HFFc6 (cell line): ENCODE results near the gene TMCO4. TPM values are rescaled to one million over a fixed set of nuclear protein-coding genes. Genes with fewer than 3 reads are reported as not detected.

Experiments used
- DNase-seq: peaks from one replicate; pipeline ENCODE4 v3.0.0-alpha.2; 2018
- H3K27ac Mint-ChIP-seq: 2 replicates; pipeline ENCODE4 v1.8.0; 2020; ENCODE audit warnings: mild to moderate bottlenecking, mixed read lengths
- H3K27me3 Mint-ChIP-seq: 2 replicates; pipeline ENCODE4 v1.8.0; 2021; ENCODE audit warnings: mild to moderate bottlenecking, moderate library complexity, mixed read lengths; ENCODE audit not compliant: insufficient read depth
- H3K36me3 Mint-ChIP-seq: 2 replicates; pipeline ENCODE4 v1.8.0; 2021; ENCODE audit warnings: low read depth, mixed read lengths
- H3K4me1 Mint-ChIP-seq: 2 replicates; pipeline ENCODE4 v1.8.0; 2020; ENCODE audit warnings: low read depth, mixed read lengths
- H3K4me3 Mint-ChIP-seq: 2 replicates; pipeline ENCODE4 v1.8.0; 2020; ENCODE audit warnings: mild to moderate bottlenecking, moderate library complexity, mixed read lengths
- H3K9me3 Mint-ChIP-seq: 2 replicates; pipeline ENCODE4 v1.8.0; 2020; ENCODE audit warnings: mild to moderate bottlenecking, mixed read lengths
- CTCF ChIP-seq: fragments of 200-600 bp; sonication (generic); IDR thresholded peaks from 2 replicates; pipeline ENCODE4 v1.5.0; 2021; ENCODE audit warnings: antibody characterized with exemption, mild to moderate bottlenecking
- total RNA-seq, 6 experiments: library from RNA; stranded (reverse); fragmentation: NEBNext Ultra II Directional; extraction: Animal tissue kit (Norgen Biotek cat#: 25700); gene quantifications; 2 replicates in 1 of 6; 3 replicates in 5 of 6; pipeline ENCODE4 v1.2.3, GENCODE V29; 2021

Gene TMCO4
- total RNA-seq, 6 experiments from 2014 or later: 17.4 to 30.6 (median 27.8) TPM

GRCh38 chr1:19773485-19773884 is 26.2 kb downstream of the TMCO4 start:
- TF ChIP-seq CTCF: no peak
- H3K27me3 Mint-ChIP-seq: no peaks in the 10 kb centered on the region; the same call in none of the 2 replicates
- DNase-seq: no peak
- H3K27ac Mint-ChIP-seq: no peak overlapping the region
- peaks cover 23% of the 10 kb centered on the region for H3K36me3 Mint-ChIP-seq
- H3K4me3 Mint-ChIP-seq: no peak overlapping the region
- H3K4me1 Mint-ChIP-seq: peaks cover 16% of the 10 kb centered on the region
- H3K9me3 Mint-ChIP-seq: no peaks in the 10 kb centered on the region

GRCh38 chr1:19772053-19772452 is 27.7 kb downstream of the TMCO4 start:
- H3K36me3 Mint-ChIP-seq: peaks cover 30% of the 10 kb centered on the region
- peaks cover 25% of the 10 kb centered on the region for H3K4me1 Mint-ChIP-seq
- H3K4me3 Mint-ChIP-seq: no peak overlapping the region
- H3K27me3 Mint-ChIP-seq: no peaks in the 10 kb centered on the region; the same call in none of the 2 replicates
- TF ChIP-seq CTCF: no peak
- H3K9me3 Mint-ChIP-seq: no peaks in the 10 kb centered on the region
- DNase-seq: no peak
- no peak overlapping the region for H3K27ac Mint-ChIP-seq

GRCh38 chr1:19771350-19771749 is 28.4 kb downstream of the TMCO4 start:
- TF ChIP-seq CTCF: no peak
- Mint-ChIP-seq H3K9me3 (no peaks in the 10 kb centered on the region), H3K36me3 (peaks cover 31% of the 10 kb centered on the region)

GRCh38 chr1:19770436-19771190 is 29.1 kb downstream of the TMCO4 start:
- H3K27me3 Mint-ChIP-seq: no peaks in the 10 kb centered on the region; the same call in 1 of the 2 replicates
- no peaks in the 10 kb centered on the region for H3K9me3 Mint-ChIP-seq
- DNase-seq: no peak
- H3K27ac Mint-ChIP-seq: no peak overlapping the region
- no peak overlapping the region for H3K4me3 Mint-ChIP-seq
- H3K36me3 Mint-ChIP-seq: peaks cover 30% of the 10 kb centered on the region
- H3K4me1 Mint-ChIP-seq: peaks cover 39% of the 10 kb centered on the region
- no peak for TF ChIP-seq CTCF

More at GRCh38 chr1:19771350-19771749, 28.4 kb downstream of the TMCO4 start:
- H3K4me1 Mint-ChIP-seq: peaks cover 32% of the 10 kb centered on the region
- H3K4me3 Mint-ChIP-seq: no peak overlapping the region
- DNase-seq: no peak
- no peaks in the 10 kb centered on the region; the same call in none of the 2 replicates for H3K27me3 Mint-ChIP-seq
- no peak overlapping the region for H3K27ac Mint-ChIP-seq

- Mint-ChIP-seq H3K27me3 (no peaks in the 10 kb centered on the region; the same call in 1 of the 2 replicates), H3K27ac (no peak overlapping the region), H3K9me3 (no peaks in the 10 kb centered on the region), H3K4me1 (peaks cover 45% of the 10 kb centered on the region), H3K4me3 (no peak overlapping the region), H3K36me3 (peaks cover 35% of the 10 kb centered on the region)
- no peak for TF ChIP-seq CTCF
- no peak for DNase-seq
Measured at GRCh38 chr1:19769211-19769932, 30.3 kb downstream of the TMCO4 start.
